Measurements from ENCODE around the gene AK1.

The AK1 gene

GRCh38 chr9:127816728-127817127 lies 60.7 kb downstream of the AK1 start:
- no peak for DNase-seq
